HUDEP-2 (cell line): Measurements from ENCODE around the gene MINDY2.
"Not testable (repeated sequence)": the region's sequence is repeated elsewhere in the genome, so short reads cannot be mapped to it uniquely, and the experiment has no call there.

Experiments
- DNase-seq, 76 experiments: peaks; one replicate each; lab custom pipeline; 2025; ENCODE audit not compliant: unreplicated experiment in 76 of 76; lab: John Stamatoyannopoulos, UW

Gene MINDY2

DNA sequence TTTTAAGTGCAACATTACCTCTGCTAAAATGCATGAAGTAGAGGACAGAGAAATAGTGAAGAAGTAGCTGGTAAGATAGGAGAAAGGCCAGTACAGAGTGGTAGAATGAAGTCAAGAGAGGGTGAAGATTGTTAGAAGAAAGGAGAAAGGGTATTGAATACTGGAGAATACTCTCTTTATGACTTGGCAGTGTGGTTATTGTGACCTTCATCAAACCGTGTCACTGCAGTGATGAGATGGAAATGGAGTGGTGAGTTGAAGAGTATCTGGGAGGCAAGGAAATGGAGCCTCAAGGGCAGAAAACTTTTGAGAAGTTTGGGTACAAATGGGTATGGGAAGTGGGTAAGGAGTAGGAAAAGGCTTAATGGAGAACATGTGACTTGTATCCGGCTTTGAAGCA, 24.7 kb downstream of the MINDY2 start:
- no peak for DNase-seq

DNA sequence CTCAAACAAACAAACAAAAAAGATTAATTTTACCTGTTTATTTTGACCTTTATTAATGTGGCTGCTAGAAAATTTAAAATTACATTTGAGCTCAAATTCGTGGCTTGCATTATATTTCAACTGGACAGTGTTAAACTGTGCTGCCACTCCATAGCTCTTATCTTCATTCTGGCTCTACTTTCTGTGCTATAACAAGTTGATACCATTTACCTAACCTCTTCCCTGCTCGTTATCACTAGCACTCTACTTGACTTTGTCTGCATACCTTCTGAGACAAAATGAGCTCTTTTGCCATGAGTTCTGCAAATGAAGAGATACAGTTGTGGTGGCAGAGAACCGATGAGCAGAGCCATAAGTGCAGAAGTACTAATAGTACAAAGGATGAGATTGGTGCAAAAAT, 26.4 kb downstream of the MINDY2 start:
- no peak for DNase-seq

- no peak for DNase-seq
These were observed 34.0 kb downstream of the MINDY2 start for GRCh38 chr15:58805095-58805494.

- not testable (repeated sequence) for DNase-seq
These were observed 52.2 kb downstream of the MINDY2 start for GRCh38 chr15:58823267-58823666.

DNA sequence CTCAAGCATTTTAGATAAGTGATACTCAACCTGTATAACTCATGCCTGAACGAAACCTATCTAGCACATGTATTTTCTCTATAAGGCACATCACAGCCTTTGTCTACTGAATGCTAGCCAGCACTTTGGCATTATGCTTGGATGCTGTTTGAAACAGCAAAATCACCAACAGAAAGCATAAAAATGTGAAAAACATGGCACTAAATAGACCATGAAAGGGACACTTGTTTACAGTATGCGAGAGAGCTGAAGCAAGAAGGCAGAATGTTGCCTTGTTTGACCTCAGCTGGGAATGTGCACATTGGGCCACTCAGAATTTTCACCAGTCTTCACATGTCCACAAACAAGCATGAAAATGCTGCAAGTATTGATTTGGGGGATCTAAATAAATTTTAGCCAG, 59.5 kb downstream of the MINDY2 start:
- DNase-seq, result no peak

GRCh38 chr15:58833681-58834426, 62.8 kb downstream of the MINDY2 start:
- DNase-seq, result peak in 60 of 76 experiments; percentile 1 to 64 (median 26)

DNA sequence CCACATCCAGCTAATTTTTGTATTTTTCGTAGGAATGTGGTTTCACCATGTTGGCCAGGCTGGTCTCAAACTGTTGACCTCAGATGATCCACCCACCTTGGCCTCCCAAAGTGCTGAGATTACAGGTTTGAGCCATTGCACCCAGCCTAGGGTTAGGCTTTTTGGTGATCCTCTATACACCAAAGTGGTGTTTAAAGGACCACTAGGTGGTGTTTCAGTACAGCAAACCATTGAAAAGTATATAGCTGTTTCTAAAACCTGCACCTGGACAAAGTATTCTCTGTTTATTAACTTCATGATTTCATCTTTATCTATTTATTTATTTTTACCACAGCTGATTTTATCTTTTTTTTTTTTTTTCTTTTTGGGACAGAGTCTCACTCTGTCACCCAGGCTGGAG, 68.4 kb downstream of the MINDY2 start:
- DNase-seq, result peak in 5 of 76 experiments; percentile 3 to 34 (median 5)

- DNase-seq, result no peak
These were observed 68.9 kb downstream of the MINDY2 start for GRCh38 chr15:58840048-58840447.

DNA sequence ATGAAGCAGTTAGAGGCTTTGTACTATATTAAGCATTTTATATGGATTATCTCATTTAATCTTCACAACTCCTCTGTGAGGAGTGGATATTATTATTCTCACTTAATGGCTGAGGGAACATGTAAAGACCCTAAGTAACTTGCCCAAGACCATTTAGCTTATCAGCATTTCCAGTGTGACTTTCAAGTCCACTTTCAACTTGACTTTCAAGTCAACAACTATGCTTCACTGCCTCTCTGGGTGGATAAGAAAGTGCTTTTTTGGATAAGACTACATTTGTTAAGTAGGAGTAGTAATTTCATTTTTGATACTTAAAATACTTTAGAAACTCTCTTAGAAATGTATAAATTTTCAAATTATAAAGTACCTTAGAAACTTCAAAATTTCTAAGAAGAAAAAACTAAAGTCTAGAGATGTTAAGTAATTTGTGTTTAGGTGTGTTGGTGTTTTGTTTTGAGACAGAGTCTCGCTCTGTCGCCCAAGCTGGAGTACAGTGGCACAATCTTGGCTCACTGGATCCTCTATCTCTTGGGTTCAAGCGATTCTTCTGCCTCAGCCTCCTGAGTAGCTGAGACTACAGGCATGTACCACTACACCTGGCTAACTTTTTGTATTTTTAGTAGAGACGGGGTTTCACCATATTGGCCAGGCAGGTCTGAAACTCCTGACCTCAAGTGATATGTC, 71.8 kb downstream of the MINDY2 start:
- DNase-seq, result no peak

- DNase-seq, result not testable (repeated sequence)
These were observed 80.1 kb downstream of the MINDY2 start for GRCh38 chr15:58851205-58851604.

- DNase-seq, result no peak
These were observed 81.2 kb downstream of the MINDY2 start for GRCh38 chr15:58852347-58852746.

GRCh38 chr15:58854593-58854992, 83.5 kb downstream of the MINDY2 start:
- DNase-seq, result no peak

- no peak for DNase-seq
These were observed 85.0 kb downstream of the MINDY2 start for GRCh38 chr15:58856086-58856485.

- not testable (repeated sequence) for DNase-seq
These were observed 85.5 kb downstream of the MINDY2 start for GRCh38 chr15:58856621-58857020.

GRCh38 chr15:58862326-58862725, 91.2 kb downstream of the MINDY2 start:
- no peak for DNase-seq

DNA sequence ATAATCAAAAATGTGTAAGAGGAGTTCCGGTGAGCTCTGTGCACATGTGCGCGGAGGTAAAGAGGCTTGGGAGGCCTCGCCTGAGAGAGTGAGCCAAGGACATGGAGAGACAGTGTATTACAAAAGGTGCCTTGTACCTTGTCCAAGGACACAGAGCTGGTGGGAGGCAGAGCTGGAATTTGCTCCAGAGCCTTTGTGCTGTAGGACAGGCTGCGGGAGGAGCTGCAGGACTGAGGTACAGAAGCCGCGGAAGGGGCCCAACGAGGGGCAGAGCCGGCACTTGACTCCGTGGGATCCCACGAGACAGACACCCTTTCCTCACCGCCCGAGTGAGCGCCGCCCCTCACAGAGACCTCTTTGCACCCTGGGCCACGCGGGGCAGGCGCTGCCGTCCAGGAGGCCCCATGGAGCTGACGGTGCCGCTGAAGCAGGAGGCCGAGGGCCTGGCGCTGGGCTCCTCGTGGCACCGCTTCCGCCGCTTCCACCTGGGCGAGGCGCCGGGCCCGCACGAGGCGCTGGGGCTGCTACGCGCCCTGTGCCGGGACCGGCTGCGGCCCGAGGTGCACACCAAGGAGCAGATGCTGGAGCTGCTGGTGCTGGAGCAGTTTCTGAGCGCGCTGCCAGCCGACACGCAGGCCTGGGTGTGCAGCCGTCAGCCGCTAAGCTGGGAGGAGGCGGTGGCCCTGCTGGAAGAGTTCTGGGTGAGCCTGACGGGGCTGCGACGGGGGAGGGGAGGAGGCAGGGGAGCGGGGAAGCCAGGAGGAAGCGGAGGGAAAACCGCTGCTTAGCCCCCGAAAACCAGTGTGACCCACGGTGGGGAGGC, 93.7 kb downstream of the MINDY2 start:
- DNase-seq, result no peak

- no peak for DNase-seq
These were observed 94.4 kb downstream of the MINDY2 start for GRCh38 chr15:58865425-58865880.

DNA sequence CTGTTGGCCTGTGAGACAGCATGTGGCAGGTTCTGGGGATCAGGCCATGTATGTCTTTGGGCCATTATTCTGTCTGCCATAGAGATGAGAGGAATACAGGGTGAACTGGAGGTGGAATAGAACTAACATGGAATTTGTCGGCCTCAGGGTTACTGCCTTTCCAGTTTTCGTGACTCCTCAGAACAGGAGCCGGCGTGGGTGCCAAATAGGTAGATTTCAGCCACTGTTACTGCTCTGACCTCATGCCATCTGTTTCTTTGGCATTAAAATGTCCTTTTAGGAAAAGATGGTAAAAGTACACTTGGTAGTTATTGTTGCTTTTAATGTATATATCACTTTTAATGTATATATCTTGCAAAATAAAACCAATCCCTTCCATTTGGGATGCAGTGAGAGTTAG, 96.8 kb downstream of the MINDY2 start:
- no peak for DNase-seq

GRCh38 chr15:58870451-58870850, 99.3 kb downstream of the MINDY2 start:
- no peak for DNase-seq

- DNase-seq, result no peak
These were observed 102.2 kb downstream of the MINDY2 start for GRCh38 chr15:58873267-58873666.

- DNase-seq, result no peak
These were observed 104.2 kb downstream of the MINDY2 start for GRCh38 chr15:58875343-58875742.
